AG04450 (cell line): Measurements from ENCODE around the gene BAHCC1. TPM values are rescaled to one million over a fixed set of nuclear protein-coding genes. Genes with fewer than 3 reads are reported as not detected.

ENCODE experiments used
- CTCF ChIA-PET: fragments of 300-600, 350-600 bp; formaldehyde crosslinking; extraction: SDS; loops from one replicate; lab custom pipeline; 2022; ENCODE audit warnings: antibody characterized with exemption, inconsistent platforms; lab: Charles Lee
- POLR2A ChIA-PET: fragments of 350-600 bp; formaldehyde crosslinking; extraction: SDS; loops from one replicate; lab custom pipeline; 2021; ENCODE audit warnings: antibody characterized with exemption, inconsistent platforms; lab: Yijun Ruan, JAX
- DNase-seq: peaks from one replicate; pipeline ENCODE4 v3.0.0-alpha.2; 2011; ENCODE audit warnings: low read depth, low spot score
- H3K27ac ChIP-seq: one replicate; pipeline ENCODE4 v1.5.1; 2012; ENCODE audit warnings: low read depth, low read length, control low read depth
- H3K27me3 ChIP-seq: one replicate; pipeline ENCODE4 v1.6.0; 2012; ENCODE audit warnings: low read length; ENCODE audit not compliant: control insufficient read depth, insufficient read depth
- H3K4me3 ChIP-seq: 2 replicates; pipeline ENCODE4 v1.5.1; 2011; ENCODE audit warnings: mild to moderate bottlenecking, low read depth, low read length, control low read depth
- H3K9me3 ChIP-seq: 2 replicates; pipeline ENCODE4 v1.5.1; 2012; ENCODE audit warnings: low read length; ENCODE audit not compliant: control insufficient read depth, insufficient read depth
- CTCF ChIP-seq: IDR thresholded peaks from 2 replicates; pipeline ENCODE4 v1.5.1; 2011; ENCODE audit warnings: low read depth, low read length, control low read depth, inconsistent platforms
- polyA plus RNA-seq: library from polyadenylated mRNA; depleted of rRNA; stranded (reverse); fragments of >200 nt; gene quantifications from 2 replicates; pipeline ENCODE4 v1.2.3, GENCODE V29; 2011

BAHCC1 gene
- polyA plus RNA-seq, 1 experiment = 1.3 TPM

GRCh38 chr17:81390029-81390872 is 5.0 kb upstream of the BAHCC1 start:
- CTCF ChIA-PET = no interaction called here

GRCh38 chr17:81390873-81391255 is 4.4 kb upstream of the BAHCC1 start:
- CTCF ChIA-PET = no interaction called here
- no peak for DNase-seq
- TF ChIP-seq CTCF = no peak
- Histone ChIP-seq H3K9me3 (no peaks in the 10 kb centered on the region; the same call in 1 of the 2 replicates), H3K27ac (no peak overlapping the region), H3K4me3 (no peak overlapping the region), H3K27me3 (no peaks in the 10 kb centered on the region)
- POLR2A ChIA-PET = interaction anchor here (1.5 kb wide), 1 partner anchor 30 kb away, joined by 6 read pairs; no protein-coding TSS in a partner anchor

More at GRCh38 chr17:81390029-81390872, 5.0 kb upstream of the BAHCC1 start:
- H3K4me3 ChIP-seq = no peak overlapping the region
- H3K27ac ChIP-seq = no peak overlapping the region
- no peak for TF ChIP-seq CTCF
- no peaks in the 10 kb centered on the region for H3K27me3 ChIP-seq
- no peaks in the 10 kb centered on the region; the same call in 1 of the 2 replicates for H3K9me3 ChIP-seq
- POLR2A ChIA-PET = no interaction called here
- no peak for DNase-seq

GRCh38 chr17:81391293-81391935 is 3.8 kb upstream of the BAHCC1 start:
- CTCF ChIA-PET = interaction anchor here (1.0 kb wide), 1 partner anchor 46 kb away, joined by 3 read pairs; no protein-coding TSS in a partner anchor
- H3K27me3 ChIP-seq = no peaks in the 10 kb centered on the region
- peak overlapping the region; percentile 63 for H3K4me3 ChIP-seq
- TF ChIP-seq CTCF = no peak
- H3K27ac ChIP-seq = peak overlapping the region; percentile 75
- H3K9me3 ChIP-seq = no peaks in the 10 kb centered on the region; the same call in 1 of the 2 replicates
- POLR2A ChIA-PET = interaction anchor here (0.5 to 1.5 kb wide), 6 partner anchors 12 to 111 kb away, joined by 3 to 6 read pairs (median 4); no protein-coding TSS in a partner anchor
- DNase-seq = no peak

GRCh38 chr17:81391936-81392908 is 3.0 kb upstream of the BAHCC1 start:
- H3K4me3 ChIP-seq = peak overlapping the region; percentile 63
- POLR2A ChIA-PET = interaction anchor here (0.5 to 1.8 kb wide), 9 partner anchors 12 to 120 kb away, joined by 3 to 6 read pairs (median 4); partner anchors contain the start of gene SLC38A10
- no peak for DNase-seq
- peak overlapping the region; percentile 75 for H3K27ac ChIP-seq
- H3K27me3 ChIP-seq = no peaks in the 10 kb centered on the region
- no peaks in the 10 kb centered on the region; the same call in 1 of the 2 replicates for H3K9me3 ChIP-seq
- CTCF ChIA-PET = interaction anchor here (1.0 kb wide), 1 partner anchor 47 kb away, joined by 3 read pairs; no protein-coding TSS in a partner anchor
- TF ChIP-seq CTCF = no peak
